Measurements from ENCODE around the gene OXA1L. TPM values are rescaled to one million over a fixed set of nuclear protein-coding genes. Genes with fewer than 3 reads are reported as not detected.

The OXA1L gene
- polyA plus RNA-seq, 4 donors, result 106 to 144 (median 139) TPM

Other genes with a start within 250 kb of the OXA1L start
- 100 to 1,000 TPM; 197 to 302 (median 261) TPM for gene DAD1, start 177.5 kb upstream of the OXA1L start, polyA plus RNA-seq (ENCODE audit: insufficient read length in 4 of 4)
- gene ABHD4, start 168.4 kb upstream of the OXA1L start, polyA plus RNA-seq (ENCODE audit: insufficient read length in 4 of 4), result 10 to 100 TPM; 30.1 to 48.4 (median 46.6) TPM
- under 1 TPM; 0.07 to 0.43 (median 0.18) TPM for gene OR6J1, start 122.3 kb upstream of the OXA1L start, polyA plus RNA-seq (ENCODE audit: insufficient read length in 4 of 4)
- 100 to 1,000 TPM in 1 of 4 donors, 10 to 100 TPM in 2, 1 to 10 TPM in 1; 9.6 to 138 (median 77.1) TPM for gene SLC7A7, start 48.7 kb downstream of the OXA1L start, polyA plus RNA-seq (ENCODE audit: insufficient read length in 4 of 4)
- gene MRPL52, start 63.2 kb downstream of the OXA1L start, polyA plus RNA-seq (ENCODE audit: insufficient read length in 4 of 4), result 100 to 1,000 TPM in 1 of 4 donors, 10 to 100 TPM in 3; 50.2 to 110 (median 73.4) TPM
- gene MMP14, start 69.9 kb downstream of the OXA1L start, polyA plus RNA-seq (ENCODE audit: insufficient read length in 4 of 4), result 100 to 1,000 TPM; 137 to 349 (median 150) TPM
- gene LRP10, start 105.1 kb downstream of the OXA1L start, polyA plus RNA-seq (ENCODE audit: insufficient read length in 4 of 4), result 10 to 100 TPM; 69.4 to 93.8 (median 78.1) TPM
- 1 to 10 TPM in 3 of 4 donors, under 1 TPM in 1; 0.87 to 2.0 (median 1.3) TPM for gene REM2, start 116.5 kb downstream of the OXA1L start, polyA plus RNA-seq (ENCODE audit: insufficient read length in 4 of 4)
- gene RBM23, start 152.5 kb downstream of the OXA1L start, polyA plus RNA-seq (ENCODE audit: insufficient read length in 4 of 4), result 100 to 1,000 TPM; 103 to 137 (median 122) TPM
- 100 to 1,000 TPM in 3 of 4 donors, 10 to 100 TPM in 1; 89.7 to 154 (median 139) TPM for gene PRMT5, start 162.7 kb downstream of the OXA1L start, polyA plus RNA-seq (ENCODE audit: insufficient read length in 4 of 4)
- 10 to 100 TPM; 39.7 to 68.1 (median 58.2) TPM for gene HAUS4, start 190.4 kb downstream of the OXA1L start, polyA plus RNA-seq (ENCODE audit: insufficient read length in 4 of 4)
- gene AJUBA, start 215.9 kb downstream of the OXA1L start, polyA plus RNA-seq (ENCODE audit: insufficient read length in 4 of 4), result 10 to 100 TPM; 47.7 to 100.0 (median 80.2) TPM
- gene C14orf93, start 243.5 kb downstream of the OXA1L start, polyA plus RNA-seq (ENCODE audit: insufficient read length in 4 of 4), result 10 to 100 TPM; 13.7 to 26.8 (median 19.1) TPM